ENCODE data around the gene MED4. TPM values are rescaled to one million over a fixed set of nuclear protein-coding genes. Genes with fewer than 3 reads are reported as not detected.

The MED4 gene
- total RNA-seq, 1 donor from 2014 or later: 50.4 TPM

DNA sequence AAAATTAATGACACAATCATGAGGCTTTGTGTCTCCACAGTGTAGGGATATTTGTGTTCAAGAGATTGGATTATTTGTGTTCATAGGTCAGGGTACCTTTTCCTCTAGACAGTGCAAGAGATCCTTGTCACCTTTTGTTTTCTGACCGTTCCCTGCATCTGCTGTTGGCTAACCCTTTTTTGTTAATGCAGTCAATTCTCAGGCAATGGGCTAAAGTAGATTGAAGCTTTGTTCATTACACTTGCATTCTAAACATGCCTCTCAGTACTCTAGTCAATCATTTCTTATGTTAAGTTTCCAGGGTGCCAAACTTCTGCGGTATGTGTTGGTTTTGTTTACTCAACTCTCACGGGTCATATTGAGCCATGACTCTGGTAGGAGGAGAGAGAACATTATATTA, 1.8 kb upstream of the MED4 start:
- Mint-ChIP-seq H3K4me1 (peaks cover 28% of the 10 kb centered on the region), H3K9me3 (peaks cover 2% of the 10 kb centered on the region), H3K27ac (no peak overlapping the region), H3K4me3 (no peak overlapping the region), H3K27me3 (peaks cover 7% of the 10 kb centered on the region), H3K36me3 (ENCODE audit: low read depth) (peaks cover 15% of the 10 kb centered on the region)
- POLR2A ChIA-PET: no interaction called here
- no peak for ATAC-seq (ENCODE audit: low read depth)
- DNase-seq: no peak
- intact Hi-C loops (cut with micrococcal nuclease): no loop called here
- CTCF ChIA-PET: no interaction called here
- TF ChIP-seq, protein P1, sequence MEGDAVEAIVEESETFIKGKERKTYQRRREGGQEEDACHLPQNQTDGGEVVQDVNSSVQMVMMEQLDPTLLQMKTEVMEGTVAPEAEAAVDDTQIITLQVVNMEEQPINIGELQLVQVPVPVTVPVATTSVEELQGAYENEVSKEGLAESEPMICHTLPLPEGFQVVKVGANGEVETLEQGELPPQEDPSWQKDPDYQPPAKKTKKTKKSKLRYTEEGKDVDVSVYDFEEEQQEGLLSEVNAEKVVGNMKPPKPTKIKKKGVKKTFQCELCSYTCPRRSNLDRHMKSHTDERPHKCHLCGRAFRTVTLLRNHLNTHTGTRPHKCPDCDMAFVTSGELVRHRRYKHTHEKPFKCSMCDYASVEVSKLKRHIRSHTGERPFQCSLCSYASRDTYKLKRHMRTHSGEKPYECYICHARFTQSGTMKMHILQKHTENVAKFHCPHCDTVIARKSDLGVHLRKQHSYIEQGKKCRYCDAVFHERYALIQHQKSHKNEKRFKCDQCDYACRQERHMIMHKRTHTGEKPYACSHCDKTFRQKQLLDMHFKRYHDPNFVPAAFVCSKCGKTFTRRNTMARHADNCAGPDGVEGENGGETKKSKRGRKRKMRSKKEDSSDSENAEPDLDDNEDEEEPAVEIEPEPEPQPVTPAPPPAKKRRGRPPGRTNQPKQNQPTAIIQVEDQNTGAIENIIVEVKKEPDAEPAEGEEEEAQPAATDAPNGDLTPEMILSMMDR (IDR thresholded peaks at IDR 0.05): no peak

DNA sequence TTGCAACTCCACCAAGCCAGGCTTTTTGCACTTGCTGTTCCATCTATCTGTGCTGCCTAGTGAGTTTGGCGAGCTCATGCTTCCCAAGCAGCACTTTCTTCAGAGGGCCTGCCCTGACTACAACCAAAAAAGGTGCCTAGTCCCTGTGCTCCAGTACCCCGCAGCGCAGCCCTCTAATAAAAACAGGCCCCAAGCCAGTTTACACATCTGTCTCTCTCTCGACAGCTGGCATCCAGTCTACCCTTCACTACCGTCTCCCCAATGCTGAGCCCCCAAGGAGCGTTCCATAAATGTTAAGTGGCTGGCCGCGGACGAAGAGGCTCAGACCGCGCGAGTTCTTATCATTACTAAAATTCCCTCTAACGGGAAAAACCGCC, 512 bp downstream of the MED4 start:
- Mint-ChIP-seq H3K9me3 (peaks cover 2% of the 10 kb centered on the region), H3K36me3 (ENCODE audit: low read depth) (peaks cover 23% of the 10 kb centered on the region), H3K4me3 (peak overlapping the region; percentile 96), H3K27me3 (peaks cover 5% of the 10 kb centered on the region), H3K4me1 (peaks cover 34% of the 10 kb centered on the region), H3K27ac (peak overlapping the region; percentile 90)
- DNase-seq (no peak), ATAC-seq (ENCODE audit: low read depth) (peak; percentile 4)
- CTCF ChIA-PET: interaction anchor here (0.7 to 2.3 kb wide), 11 partner anchors 16 to 486 kb away, joined by 3 to 15 read pairs (median 5); partner anchors contain the start of gene NUDT15
- TF ChIP-seq, protein P1 (IDR thresholded peaks at IDR 0.05): no peak
- intact Hi-C loops (cut with micrococcal nuclease): loop anchor here (2.0 kb wide), 3 partner anchors 438 to 1698 kb away; partner anchors contain the start of genes KPNA3 and RCBTB2
- POLR2A ChIA-PET: interaction anchor here (1.0 to 2.2 kb wide), 11 partner anchors 15 to 882 kb away, joined by 3 to 12 read pairs (median 5); partner anchors contain the start of genes FNDC3A, ITM2B, NUDT15 and RB1

DNA sequence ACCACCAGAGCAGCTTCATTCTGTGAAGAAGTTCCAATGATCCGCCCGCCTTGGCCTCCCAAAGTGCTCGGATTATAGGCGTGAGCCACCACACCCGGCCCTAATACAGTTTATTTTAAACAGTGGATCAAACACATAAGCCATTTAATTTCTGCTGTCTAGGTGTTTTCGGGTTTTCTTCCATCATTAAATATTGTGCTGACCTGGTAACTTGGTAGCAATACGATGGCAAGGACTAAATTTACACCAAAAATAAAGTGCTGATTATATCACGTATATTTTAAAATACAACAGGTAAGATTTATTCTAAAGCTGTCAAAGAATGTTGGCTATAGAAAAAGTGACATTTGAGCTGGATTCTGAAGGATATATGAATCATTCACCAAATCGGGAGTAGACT, 1.3 kb downstream of the MED4 start:
- intact Hi-C loops (cut with micrococcal nuclease): no loop called here

DNA sequence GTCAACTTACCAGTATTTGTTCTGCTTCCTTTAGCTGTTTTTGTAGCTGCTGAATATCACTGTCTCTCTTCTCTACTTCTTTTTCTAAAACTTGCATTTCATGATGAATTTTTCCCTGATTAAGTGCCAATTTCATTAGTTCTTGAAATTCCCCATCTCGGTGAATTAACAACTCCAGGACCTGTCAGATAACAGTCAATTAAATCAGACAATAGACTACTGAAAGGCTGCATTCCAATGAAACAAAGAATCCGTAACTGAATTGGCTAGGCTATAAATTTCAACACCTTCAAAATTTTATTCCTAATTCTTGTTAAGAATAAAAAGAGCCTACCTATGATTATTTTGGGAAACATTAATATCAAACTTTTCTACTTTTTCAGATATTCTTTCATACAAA, 8.6 kb downstream of the MED4 start:
- CTCF ChIA-PET: no interaction called here
- no peak for ATAC-seq (ENCODE audit: low read depth)
- no peak overlapping the region for H3K4me3 Mint-ChIP-seq

More for the DNA sequence above, 1.3 kb downstream of the MED4 start:
- Mint-ChIP-seq H3K4me3 (peak overlapping the region; percentile 96), H3K4me1 (peaks cover 41% of the 10 kb centered on the region), H3K27me3 (peaks cover under 1% of the 10 kb centered on the region), H3K9me3 (peaks cover 2% of the 10 kb centered on the region), H3K27ac (no peak overlapping the region), H3K36me3 (ENCODE audit: low read depth) (peaks cover 28% of the 10 kb centered on the region)
- DNase-seq (no peak), ATAC-seq (ENCODE audit: low read depth) (no peak)
- TF ChIP-seq, protein P1 (IDR thresholded peaks at IDR 0.05): no peak
- POLR2A ChIA-PET: interaction anchor here (1.6 to 2.2 kb wide), 2 partner anchors 56 to 883 kb away, joined by 5 to 12 read pairs; partner anchors contain the start of genes FNDC3A and NUDT15
- CTCF ChIA-PET: interaction anchor here (2.3 kb wide), 1 partner anchor 15 kb away, joined by 15 read pairs; no protein-coding TSS in a partner anchor

DNA sequence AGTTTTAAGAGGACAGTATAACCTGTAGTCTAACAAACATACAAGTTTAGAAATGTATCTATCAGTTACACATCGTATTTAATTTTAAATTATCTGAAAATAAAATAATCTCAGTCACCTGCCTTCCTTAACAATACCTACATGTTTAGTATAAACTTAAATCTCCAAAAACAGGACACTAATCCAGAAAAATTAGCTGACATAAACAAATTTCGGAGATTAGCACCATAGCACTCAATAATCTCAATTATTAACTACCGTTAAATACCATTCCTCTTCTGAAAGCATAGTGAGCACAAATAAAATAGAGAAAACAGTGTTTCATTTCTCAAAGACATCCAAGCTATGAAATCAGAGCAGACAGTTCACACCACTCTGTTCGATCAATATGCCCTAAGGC, 13.2 kb downstream of the MED4 start:
- Mint-ChIP-seq H3K27ac (no peak overlapping the region), H3K36me3 (ENCODE audit: low read depth) (peaks cover 78% of the 10 kb centered on the region), H3K9me3 (no peaks in the 10 kb centered on the region), H3K4me3 (no peak overlapping the region), H3K27me3 (no peaks in the 10 kb centered on the region), H3K4me1 (peaks cover 10% of the 10 kb centered on the region)
- CTCF ChIA-PET: no interaction called here
- POLR2A ChIA-PET: no interaction called here
- ATAC-seq (ENCODE audit: low read depth): no peak
- intact Hi-C loops (cut with micrococcal nuclease): no loop called here
- TF ChIP-seq, protein P1 (IDR thresholded peaks at IDR 0.05): no peak
- DNase-seq: no peak

More for the DNA sequence above, 8.6 kb downstream of the MED4 start:
- POLR2A ChIA-PET: no interaction called here
- intact Hi-C loops (cut with micrococcal nuclease): no loop called here
- H3K27ac Mint-ChIP-seq: no peak overlapping the region
- no peak for DNase-seq
- peaks cover 10% of the 10 kb centered on the region for H3K4me1 Mint-ChIP-seq
- H3K27me3 Mint-ChIP-seq: no peaks in the 10 kb centered on the region
- no peaks in the 10 kb centered on the region for H3K9me3 Mint-ChIP-seq
- TF ChIP-seq, protein P1 (IDR thresholded peaks at IDR 0.05): no peak
- peaks cover 50% of the 10 kb centered on the region for H3K36me3 Mint-ChIP-seq (ENCODE audit: low read depth)

Data from activated B cell treated with CpG ODN at 0.5 μM for 24 hours (primary cell).